Keratinocyte (primary cell): ENCODE measurements around the gene VPS8.
"Not testable (repeated sequence)": the region's sequence is repeated elsewhere in the genome, so short reads cannot be mapped to it uniquely, and the experiment has no call there.

Experiments used
- EZH2 ChIP-seq: IDR thresholded peaks from one replicate; pipeline ENCODE4 v1.6.1; 2012; ENCODE audit warnings: inconsistent platforms, mild to moderate bottlenecking, low read length, moderate library complexity
- TF ChIP-seq, protein P1 (sequence below), 3 experiments: IDR thresholded peaks in 1 of 3; conservative IDR thresholded peaks in 1 of 3; optimal IDR thresholded peaks in 1 of 3; 2 replicates in 2 of 3; 3 replicates in 1 of 3; pipeline versions ENCODE3 to v1.5.1; 2011; ENCODE audit warnings: low read length in 3 of 3, mild to moderate bottlenecking in 3 of 3, moderate library complexity in 2 of 3, control low read depth in 1 of 3, inconsistent platforms in 1 of 3; ENCODE audit not compliant: insufficient read depth in 2 of 3; ENCODE audit errors: extremely low read depth in 1 of 3

DNA sequence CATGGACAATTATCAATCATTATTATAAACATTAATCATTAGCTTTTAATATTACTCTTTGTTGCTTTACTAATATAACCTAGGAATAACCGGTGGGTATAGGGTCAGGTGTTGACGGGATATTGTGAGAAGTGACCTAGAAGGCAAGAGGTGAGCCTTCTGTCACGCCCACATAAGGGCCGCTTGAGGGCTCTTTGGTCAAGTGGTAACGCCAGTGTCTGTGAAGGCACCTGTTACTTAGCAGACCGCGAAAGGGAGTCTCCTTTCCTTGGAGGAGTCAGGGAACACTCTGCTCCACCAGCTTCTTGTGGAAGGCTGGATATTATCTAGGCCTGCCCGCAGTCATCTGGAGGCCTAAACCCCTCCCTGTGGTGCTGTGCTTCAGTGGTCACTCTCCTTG, 142.9 kb downstream of the VPS8 start:
- TF ChIP-seq, protein P1, sequence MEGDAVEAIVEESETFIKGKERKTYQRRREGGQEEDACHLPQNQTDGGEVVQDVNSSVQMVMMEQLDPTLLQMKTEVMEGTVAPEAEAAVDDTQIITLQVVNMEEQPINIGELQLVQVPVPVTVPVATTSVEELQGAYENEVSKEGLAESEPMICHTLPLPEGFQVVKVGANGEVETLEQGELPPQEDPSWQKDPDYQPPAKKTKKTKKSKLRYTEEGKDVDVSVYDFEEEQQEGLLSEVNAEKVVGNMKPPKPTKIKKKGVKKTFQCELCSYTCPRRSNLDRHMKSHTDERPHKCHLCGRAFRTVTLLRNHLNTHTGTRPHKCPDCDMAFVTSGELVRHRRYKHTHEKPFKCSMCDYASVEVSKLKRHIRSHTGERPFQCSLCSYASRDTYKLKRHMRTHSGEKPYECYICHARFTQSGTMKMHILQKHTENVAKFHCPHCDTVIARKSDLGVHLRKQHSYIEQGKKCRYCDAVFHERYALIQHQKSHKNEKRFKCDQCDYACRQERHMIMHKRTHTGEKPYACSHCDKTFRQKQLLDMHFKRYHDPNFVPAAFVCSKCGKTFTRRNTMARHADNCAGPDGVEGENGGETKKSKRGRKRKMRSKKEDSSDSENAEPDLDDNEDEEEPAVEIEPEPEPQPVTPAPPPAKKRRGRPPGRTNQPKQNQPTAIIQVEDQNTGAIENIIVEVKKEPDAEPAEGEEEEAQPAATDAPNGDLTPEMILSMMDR (optimal IDR thresholded peaks at IDR 0.05 in 1 of 3, IDR thresholded peaks at IDR 0.05 in 1 of 3, conservative IDR thresholded peaks at IDR 0.05 in 1 of 3; ENCODE audit: extremely low read depth in 1 of 3, insufficient read depth in 2 of 3, low read length in 3 of 3) = not testable (repeated sequence)
- TF ChIP-seq EZH2 = not testable (repeated sequence)
